Upper lobe of left lung (tissue), 6 donors: ENCODE data around the gene MELTF. TPM values are rescaled to one million over a fixed set of nuclear protein-coding genes. Genes with fewer than 3 reads are reported as not detected.

Experiments
- ATAC-seq, 2 donors: fragments of 200-7000 bp; cut with Tn5 transposase; one replicate each; pipeline ENCODE4 v1.9.1; 2022; ENCODE audit warnings: mild to moderate bottlenecking in 2 of 2, moderate library complexity in 2 of 2; ENCODE audit not compliant: low FRiP score in 2 of 2
- DNase-seq, 2 donors: peaks; one replicate each; pipeline ENCODE4 v3.0.0-alpha.2; 2019 to 2020
- H3K27ac ChIP-seq, 4 donors: fragments of 200-600 bp; sonication (generic); one replicate each; pipeline ENCODE4 v1.5.1; 2016 to 2019
- H3K27me3 ChIP-seq, 4 donors: fragments of 200-600 bp; sonication (generic); one replicate each; pipeline ENCODE4 v1.5.1; 2017 to 2019
- H3K36me3 ChIP-seq, 4 donors: fragments of 200-600 bp; sonication (generic); one replicate each; pipeline ENCODE4 v1.5.1; 2016 to 2019
- H3K4me1 ChIP-seq, 4 donors: fragments of 200-600 bp; sonication (generic); one replicate each; pipeline ENCODE4 v1.5.1; 2018 to 2019
- H3K4me3 ChIP-seq, 4 donors: fragments of 200-600 bp; sonication (generic); one replicate each; pipeline ENCODE4 v1.5.1; 2017 to 2019; ENCODE audit warnings: mild to moderate bottlenecking in 2 of 4, moderate library complexity in 1 of 4
- H3K9me3 ChIP-seq, 4 donors: fragments of 200-600 bp; sonication (generic); one replicate each; pipeline ENCODE4 v1.5.1; 2018 to 2019
- EP300 ChIP-seq, 4 donors: sonication (generic); formaldehyde crosslinking; IDR thresholded peaks; one replicate each; pipeline ENCODE4 v1.5.1; 2017; ENCODE audit warnings: antibody characterized with exemption in 4 of 4, control low read depth in 2 of 4
- POLR2A ChIP-seq, 4 donors: fragments of 450-650 bp; IDR thresholded peaks; one replicate each; pipeline ENCODE4 v1.5.1; 2016 to 2017; ENCODE audit warnings: antibody characterized with exemption in 4 of 4, mild to moderate bottlenecking in 2 of 4
- POLR2AphosphoS5 ChIP-seq, 2 donors: sonication (generic); formaldehyde crosslinking; IDR thresholded peaks; one replicate each; pipeline ENCODE4 v1.5.1; 2017; ENCODE audit warnings: antibody characterized with exemption in 2 of 2
- WGBS, 2 donors: methylation state at CpG; one replicate each; pipeline ENCODE4 v1.1.5; 2017 to 2018; 5-methylcytosine and 5-hydroxymethylcytosine counted together
- total RNA-seq, 6 donors: library from RNA; depleted of rRNA in 4 of 6; stranded (reverse); fragments of >200 nt in 4 of 6; gene quantifications; one replicate each; pipeline versions ENCODE4 v1.1.0 to v1.2.1, GENCODE V29; 2016 to 2021
- TF ChIP-seq, protein P1 (sequence below), 6 experiments: fragments of 450-650 bp in 4 of 6; fragments of 200-600 bp in 2 of 6; sonication (generic) in 2 of 6; IDR thresholded peaks; one replicate each; pipeline ENCODE4 v1.5.1; 2016 to 2019; ENCODE audit warnings: antibody characterized with exemption in 6 of 6
- donor health status: DM: no; HTN: no; CAD: no; lungs with moderate emphysema.
- donor health status: DM: no; HTN: yes; CAD: no; lungs with severe emphysema.

MELTF gene
- total RNA-seq, 6 donors from 2014 or later, result 3.0 to 28.3 (median 4.2) TPM

DNA sequence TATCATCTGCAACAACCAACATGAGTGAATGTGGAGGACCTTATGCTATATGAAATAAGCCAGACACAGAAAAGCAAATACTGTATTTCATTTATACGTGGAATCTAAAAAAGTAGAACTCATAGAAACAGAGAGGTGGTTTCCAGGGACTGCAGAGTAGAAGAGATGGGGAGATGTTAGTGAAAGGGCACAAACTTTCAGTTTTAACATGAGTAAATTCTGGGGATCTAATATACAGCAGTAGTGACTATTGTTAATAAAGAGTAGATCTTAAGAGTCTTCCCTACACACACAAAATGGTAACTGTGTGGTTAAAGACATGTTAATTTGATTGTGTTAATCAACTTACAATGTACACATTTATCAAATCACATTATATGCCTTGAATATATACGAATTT, 20.9 kb upstream of the MELTF start:
- peaks cover 3 to 55% (median 29%) of the 10 kb centered on the region in 4 donors for H3K36me3 ChIP-seq
- H3K9me3 ChIP-seq, result no peaks in the 10 kb centered on the region
- TF ChIP-seq EP300 (IDR thresholded peaks at IDR 0.05), result no peak
- TF ChIP-seq POLR2AphosphoS5 (IDR thresholded peaks at IDR 0.05), result no peak
- no peak for TF ChIP-seq POLR2A (IDR thresholded peaks at IDR 0.05)
- TF ChIP-seq, protein P1, sequence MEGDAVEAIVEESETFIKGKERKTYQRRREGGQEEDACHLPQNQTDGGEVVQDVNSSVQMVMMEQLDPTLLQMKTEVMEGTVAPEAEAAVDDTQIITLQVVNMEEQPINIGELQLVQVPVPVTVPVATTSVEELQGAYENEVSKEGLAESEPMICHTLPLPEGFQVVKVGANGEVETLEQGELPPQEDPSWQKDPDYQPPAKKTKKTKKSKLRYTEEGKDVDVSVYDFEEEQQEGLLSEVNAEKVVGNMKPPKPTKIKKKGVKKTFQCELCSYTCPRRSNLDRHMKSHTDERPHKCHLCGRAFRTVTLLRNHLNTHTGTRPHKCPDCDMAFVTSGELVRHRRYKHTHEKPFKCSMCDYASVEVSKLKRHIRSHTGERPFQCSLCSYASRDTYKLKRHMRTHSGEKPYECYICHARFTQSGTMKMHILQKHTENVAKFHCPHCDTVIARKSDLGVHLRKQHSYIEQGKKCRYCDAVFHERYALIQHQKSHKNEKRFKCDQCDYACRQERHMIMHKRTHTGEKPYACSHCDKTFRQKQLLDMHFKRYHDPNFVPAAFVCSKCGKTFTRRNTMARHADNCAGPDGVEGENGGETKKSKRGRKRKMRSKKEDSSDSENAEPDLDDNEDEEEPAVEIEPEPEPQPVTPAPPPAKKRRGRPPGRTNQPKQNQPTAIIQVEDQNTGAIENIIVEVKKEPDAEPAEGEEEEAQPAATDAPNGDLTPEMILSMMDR (IDR thresholded peaks at IDR 0.05), result no peak
- ATAC-seq (no peak), DNase-seq (no peak)
- no peaks in the 10 kb centered on the region for H3K27me3 ChIP-seq
- WGBS, 2 donors, result 83% methylated on average over 2 of the region's 2 CpGs
- H3K4me3 ChIP-seq, result no peak overlapping the region
- H3K27ac ChIP-seq, result no peak overlapping the region
- H3K4me1 ChIP-seq, result no peaks in the 10 kb centered on the region

DNA sequence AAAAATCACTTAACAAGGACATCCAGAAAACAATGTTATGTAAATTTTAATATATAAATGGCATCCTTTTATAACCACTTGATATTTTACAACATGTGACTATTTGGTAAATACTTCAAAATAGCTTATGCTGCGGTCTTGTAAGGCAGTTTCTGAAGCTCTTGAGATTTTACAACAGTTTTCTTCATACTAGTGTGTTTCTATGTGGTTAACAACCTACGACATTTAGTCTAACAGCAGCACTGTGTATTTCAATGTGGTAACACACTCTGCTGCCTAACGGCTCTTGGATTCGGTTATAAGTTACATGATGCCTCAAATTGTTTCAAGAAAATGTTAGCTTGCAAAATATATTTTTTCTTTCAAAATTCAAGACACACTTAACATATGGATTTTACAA, 12.9 kb upstream of the MELTF start:
- Histone ChIP-seq H3K36me3 (peaks cover 0 to 40% (median 11%) of the 10 kb centered on the region in 4 donors), H3K27me3 (no peaks in the 10 kb centered on the region), H3K4me3 (no peak overlapping the region), H3K27ac (no peak overlapping the region), H3K4me1 (no peaks in the 10 kb centered on the region), H3K9me3 (no peaks in the 10 kb centered on the region)
- ATAC-seq, result no peak
- TF ChIP-seq POLR2AphosphoS5 (IDR thresholded peaks at IDR 0.05) (no peak), POLR2A (IDR thresholded peaks at IDR 0.05) (no peak), EP300 (IDR thresholded peaks at IDR 0.05) (no peak)
- TF ChIP-seq, protein P1 (IDR thresholded peaks at IDR 0.05), result no peak
- no peak for DNase-seq
- WGBS, 2 donors, result 77 to 86% methylated on average over 4 of the region's 4 CpGs

GRCh38 chr3:197041875-197042488, 12.4 kb upstream of the MELTF start:
- no peak for ATAC-seq
- H3K4me1 ChIP-seq, result no peaks in the 10 kb centered on the region
- 76 to 78% methylated on average over 6 of the region's 6 CpGs for WGBS, 2 donors

DNA sequence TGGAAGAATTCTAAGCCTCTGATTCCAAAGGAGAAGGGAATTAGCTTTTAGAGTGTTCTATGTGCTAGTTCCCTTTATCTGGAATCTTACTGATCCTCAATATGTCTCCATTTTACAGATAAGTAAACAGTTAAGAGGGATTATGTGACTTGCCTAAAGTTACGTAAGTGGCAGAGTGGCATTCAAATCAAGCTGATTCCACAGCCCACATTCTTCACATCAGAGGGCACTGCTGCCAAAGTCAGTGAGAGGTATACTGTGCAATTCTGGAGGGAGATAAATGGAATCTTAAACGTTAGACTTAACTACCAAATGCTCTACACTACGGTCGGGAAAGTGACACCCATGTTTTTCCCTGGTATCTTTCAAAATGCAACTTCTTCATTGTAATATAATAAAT, 11.0 kb upstream of the MELTF start:
- peaks cover 0 to 26% (median 3%) of the 10 kb centered on the region in 4 donors for H3K36me3 ChIP-seq
- H3K27me3 ChIP-seq, result no peaks in the 10 kb centered on the region
- TF ChIP-seq POLR2A (IDR thresholded peaks at IDR 0.05) (no peak), EP300 (IDR thresholded peaks at IDR 0.05) (no peak), POLR2AphosphoS5 (IDR thresholded peaks at IDR 0.05) (no peak)
- TF ChIP-seq, protein P1 (IDR thresholded peaks at IDR 0.05), result no peak
- WGBS, 2 donors, result 60 to 79% methylated on average over 4 of the region's 4 CpGs
- DNase-seq, result no peak
- ATAC-seq, result no peak
- no peaks in the 10 kb centered on the region for H3K4me1 ChIP-seq
- H3K27ac ChIP-seq, result no peak overlapping the region
- H3K9me3 ChIP-seq, result no peaks in the 10 kb centered on the region
- H3K4me3 ChIP-seq, result no peak overlapping the region

More at GRCh38 chr3:197041875-197042488, 12.4 kb upstream of the MELTF start:
- no peak for TF ChIP-seq POLR2A (IDR thresholded peaks at IDR 0.05)
- H3K36me3 ChIP-seq, result peaks cover 0 to 39% (median 11%) of the 10 kb centered on the region in 4 donors
- DNase-seq, result no peak
- H3K4me3 ChIP-seq, result no peak overlapping the region
- no peaks in the 10 kb centered on the region for H3K27me3 ChIP-seq
- no peaks in the 10 kb centered on the region for H3K9me3 ChIP-seq
- H3K27ac ChIP-seq, result no peak overlapping the region

GRCh38 chr3:197038679-197039462, 9.3 kb upstream of the MELTF start:
- no peak overlapping the region for H3K27ac ChIP-seq
- peaks cover 0 to 10% (median 0%) of the 10 kb centered on the region in 4 donors for H3K36me3 ChIP-seq
- TF ChIP-seq, protein P1 (IDR thresholded peaks at IDR 0.05), result no peak
- no peak for TF ChIP-seq EP300 (IDR thresholded peaks at IDR 0.05)
- no peak for TF ChIP-seq POLR2A (IDR thresholded peaks at IDR 0.05)
- no peak for TF ChIP-seq POLR2AphosphoS5 (IDR thresholded peaks at IDR 0.05)
- 79 to 84% methylated on average over 14 of the region's 14 CpGs for WGBS, 2 donors
- DNase-seq, result no peak
- H3K4me1 ChIP-seq, result no peaks in the 10 kb centered on the region
- no peaks in the 10 kb centered on the region for H3K9me3 ChIP-seq
- H3K27me3 ChIP-seq, result no peaks in the 10 kb centered on the region
- H3K4me3 ChIP-seq, result no peak overlapping the region
- no peak for ATAC-seq
